HK-2 (cell line): Measurements from ENCODE around the gene THAP11.
A peak's percentile ranks its signal among the peaks of the same experiment; 100 is the strongest.

Source experiments
- DNase-seq: peaks from one replicate; pipeline ENCODE4 v3.0.0-alpha.2; 2018; ENCODE audit not compliant: unreplicated experiment

THAP11 gene

GRCh38 chr16:67883146-67883871 lies 41.2 kb downstream of the THAP11 start:
- DNase-seq = no peak

GRCh38 chr16:67883872-67884261 lies 41.7 kb downstream of the THAP11 start:
- peak; percentile 64 for DNase-seq

DNA sequence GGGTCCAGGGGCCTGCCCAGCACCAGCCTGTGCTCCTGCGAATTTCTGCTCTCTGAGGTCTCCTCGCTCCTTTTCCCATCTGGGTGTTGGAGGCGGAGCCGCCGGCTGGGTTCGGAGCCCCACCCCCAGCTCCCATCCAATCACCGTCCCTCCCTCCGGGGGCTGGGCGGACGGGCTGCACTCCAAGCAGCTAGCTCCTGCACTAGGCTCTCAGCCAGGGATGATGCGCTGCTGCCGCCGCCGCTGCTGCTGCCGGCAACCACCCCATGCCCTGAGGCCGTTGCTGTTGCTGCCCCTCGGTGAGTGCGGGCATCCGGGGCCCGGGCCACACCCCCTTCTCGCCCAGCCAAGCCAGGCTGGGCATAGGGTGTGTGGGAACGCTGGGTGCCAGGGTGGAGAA lies 42.6 kb downstream of the THAP11 start, which contains the start of gene NRN1L:
TSS of gene NRN1L (plus strand) at position 202 of the 400 bp plus-strand sequence. CDS start at position 221, 19 bp downstream.
- no peak for DNase-seq

GRCh38 chr16:67885545-67885944 lies 43.4 kb downstream of the THAP11 start:
- DNase-seq = no peak

- no peak for DNase-seq
Observed at GRCh38 chr16:67885976-67886375, 43.9 kb downstream of the THAP11 start.

GRCh38 chr16:67886387-67886786 lies 44.3 kb downstream of the THAP11 start:
- no peak for DNase-seq

DNA sequence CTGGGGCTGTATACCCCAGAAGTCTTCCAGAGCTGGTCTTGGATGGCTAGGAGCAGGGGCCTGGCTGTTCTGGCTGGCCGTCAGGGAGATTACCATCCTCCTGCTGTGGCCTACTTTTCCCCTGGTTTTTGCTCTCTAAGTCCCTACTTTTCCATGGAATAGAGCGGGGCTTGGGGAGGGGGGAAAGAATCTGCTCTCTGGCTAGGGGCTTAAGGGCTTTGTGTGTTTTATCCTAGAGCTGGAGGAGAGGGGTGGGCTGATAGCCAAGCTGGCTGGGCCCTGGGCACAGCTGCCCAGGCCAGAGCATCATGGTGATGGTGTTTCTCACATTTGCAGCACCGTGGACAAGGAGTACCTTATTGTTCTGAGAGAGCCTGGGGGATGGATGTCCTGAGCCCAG lies 46.2 kb downstream of the THAP11 start:
- no peak for DNase-seq

GRCh38 chr16:67892375-67892774 lies 50.3 kb downstream of the THAP11 start:
- DNase-seq = no peak

- DNase-seq = peak; percentile 97
Observed at GRCh38 chr16:67892899-67893742, 51.0 kb downstream of the THAP11 start, which contains the start of gene PSKH1. Gene PSKH1, plus strand, starts transcription at chr16:67893254. Its CDS starts 15,496 bp downstream, at chr16:67908750.
